Gastrocnemius medialis (tissue), 4 donors: ENCODE measurements around the gene APOBEC3C.

Experiments
- POLR2A ChIP-seq, 2 donors: fragments of 450-650 bp; IDR thresholded peaks; one replicate each; pipeline ENCODE4 v1.6.1; 2017; ENCODE audit warnings: antibody characterized with exemption in 2 of 2, mild to moderate bottlenecking in 2 of 2, moderate library complexity in 2 of 2
- TF ChIP-seq, protein P1 (sequence below), 5 experiments: fragments of 450-650 bp in 3 of 5; fragments of 200-600 bp in 2 of 5; sonication (generic) in 2 of 5; IDR thresholded peaks in 4 of 5; conservative IDR thresholded peaks in 1 of 5; 1 replicate in 4 of 5; 2 replicates in 1 of 5; pipeline ENCODE4 v1.5.1; 2016 to 2019; ENCODE audit warnings: antibody characterized with exemption in 5 of 5, mild to moderate bottlenecking in 3 of 5, moderate library complexity in 3 of 5

DNA sequence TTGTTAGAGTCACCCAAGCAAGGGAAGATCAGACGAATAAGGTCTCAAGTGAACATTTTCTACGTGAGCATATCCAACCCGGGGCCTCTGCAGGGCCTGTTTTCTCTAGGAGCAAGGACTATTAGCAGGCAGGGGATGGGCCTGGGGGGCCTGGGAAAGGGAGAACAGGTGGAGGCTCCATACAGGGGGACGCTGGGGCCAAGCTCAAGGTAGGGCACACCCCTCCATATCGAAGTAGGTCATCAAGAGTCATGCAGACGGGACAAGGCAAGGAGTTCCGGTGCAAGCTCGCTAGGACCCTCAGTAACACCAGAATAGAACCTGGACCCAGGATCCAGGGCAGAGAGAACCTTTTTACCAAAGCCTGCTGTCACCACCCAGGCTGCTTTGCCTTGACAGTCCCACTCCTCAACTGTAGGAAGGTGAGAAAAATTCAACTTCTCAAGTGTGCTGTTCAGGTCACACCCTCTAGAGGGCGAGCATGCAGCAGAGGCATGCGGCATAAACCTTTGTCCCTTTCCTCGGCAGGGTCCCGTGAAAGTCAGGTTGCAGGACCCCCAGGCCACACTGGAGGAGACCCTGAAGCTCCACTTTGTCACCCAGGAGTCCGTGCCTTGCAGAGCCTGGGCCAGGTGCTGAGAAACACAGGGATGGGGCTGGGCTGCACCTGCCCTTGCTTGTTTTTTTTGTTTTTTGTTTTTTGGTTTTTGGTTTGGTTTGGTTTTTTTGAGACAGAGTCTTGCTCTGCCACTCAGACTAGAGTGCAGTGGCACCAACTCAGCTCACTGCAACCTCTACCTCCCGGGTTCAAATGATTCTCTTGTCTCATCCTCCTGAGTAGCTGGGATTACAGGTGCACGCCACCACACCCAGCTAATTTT lies 40.5 kb upstream of the APOBEC3C start:
- TF ChIP-seq, protein P1, sequence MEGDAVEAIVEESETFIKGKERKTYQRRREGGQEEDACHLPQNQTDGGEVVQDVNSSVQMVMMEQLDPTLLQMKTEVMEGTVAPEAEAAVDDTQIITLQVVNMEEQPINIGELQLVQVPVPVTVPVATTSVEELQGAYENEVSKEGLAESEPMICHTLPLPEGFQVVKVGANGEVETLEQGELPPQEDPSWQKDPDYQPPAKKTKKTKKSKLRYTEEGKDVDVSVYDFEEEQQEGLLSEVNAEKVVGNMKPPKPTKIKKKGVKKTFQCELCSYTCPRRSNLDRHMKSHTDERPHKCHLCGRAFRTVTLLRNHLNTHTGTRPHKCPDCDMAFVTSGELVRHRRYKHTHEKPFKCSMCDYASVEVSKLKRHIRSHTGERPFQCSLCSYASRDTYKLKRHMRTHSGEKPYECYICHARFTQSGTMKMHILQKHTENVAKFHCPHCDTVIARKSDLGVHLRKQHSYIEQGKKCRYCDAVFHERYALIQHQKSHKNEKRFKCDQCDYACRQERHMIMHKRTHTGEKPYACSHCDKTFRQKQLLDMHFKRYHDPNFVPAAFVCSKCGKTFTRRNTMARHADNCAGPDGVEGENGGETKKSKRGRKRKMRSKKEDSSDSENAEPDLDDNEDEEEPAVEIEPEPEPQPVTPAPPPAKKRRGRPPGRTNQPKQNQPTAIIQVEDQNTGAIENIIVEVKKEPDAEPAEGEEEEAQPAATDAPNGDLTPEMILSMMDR (IDR thresholded peaks at IDR 0.05 in 4 of 5, conservative IDR thresholded peaks at IDR 0.05 in 1 of 5) = peak in 3 of 5 experiments; percentile 36 to 60 (median 57)
- TF ChIP-seq POLR2A (IDR thresholded peaks at IDR 0.05) = no peak
